Esophagus squamous epithelium (tissue), 4 donors: Measurements from ENCODE around the gene BABAM2.

Source experiments
- CTCF ChIP-seq, 6 experiments: fragments of 450-650 bp in 4 of 6; fragments of 200-600 bp in 2 of 6; sonication (generic) in 2 of 6; IDR thresholded peaks; one replicate each; pipeline ENCODE4 v1.5.1; 2016 to 2019; ENCODE audit warnings: antibody characterized with exemption in 6 of 6, mild to moderate bottlenecking in 4 of 6, moderate library complexity in 4 of 6
- POLR2A ChIP-seq, 4 donors: fragments of 450-650 bp; IDR thresholded peaks; one replicate each; pipeline ENCODE4 v1.6.1; 2017; ENCODE audit warnings: antibody characterized with exemption in 4 of 4, mild to moderate bottlenecking in 4 of 4, moderate library complexity in 3 of 4

GRCh38 chr2:28277466-28277865 is 386.9 kb downstream of the BABAM2 start:
- no peak for TF ChIP-seq CTCF (IDR thresholded peaks at IDR 0.05)
- no peak for TF ChIP-seq POLR2A (IDR thresholded peaks at IDR 0.05)
